Ovary (tissue), 9 donors: ENCODE measurements around the gene NFS1. TPM values are rescaled to one million over a fixed set of nuclear protein-coding genes. Genes with fewer than 3 reads are reported as not detected.

Experiments
- DNase-seq, 5 donors: peaks; one replicate each; pipeline ENCODE4 v3.0.0-alpha.2; 2019 to 2020
- H3K27ac ChIP-seq, 2 donors: fragments of 200-600 bp; one replicate each; pipeline versions ENCODE4 v1.5.1 to v1.8.0; 2019 to 2022
- H3K27me3 ChIP-seq: fragments of 200-600 bp; one replicate; pipeline ENCODE4 v1.8.0; 2022
- H3K36me3 ChIP-seq: fragments of 200-600 bp; sonication (generic); one replicate; pipeline ENCODE4 v1.5.1; 2019
- H3K4me1 ChIP-seq: one replicate; pipeline ENCODE4 v1.8.1; 2013; ENCODE audit warnings: mild to moderate bottlenecking, moderate library complexity; ENCODE audit not compliant: insufficient read depth
- H3K4me3 ChIP-seq: fragments of 200-600 bp; sonication (generic); one replicate; pipeline ENCODE4 v1.5.1; 2017
- H3K9me3 ChIP-seq, 2 donors: fragments of 200-600 bp in 1 of 2; sonication (generic) in 1 of 2; one replicate each; pipeline versions ENCODE4 v1.5.1 to v1.8.1; 2013 to 2019; ENCODE audit warnings: mild to moderate bottlenecking in 1 of 2, moderate library complexity in 1 of 2
- EP300 ChIP-seq: sonication (generic); formaldehyde crosslinking; IDR thresholded peaks from one replicate; pipeline ENCODE4 v1.6.1; 2017; ENCODE audit warnings: antibody characterized with exemption
- POLR2A ChIP-seq: fragments of 450-650 bp; IDR thresholded peaks from one replicate; pipeline ENCODE4 v1.6.1; 2017; ENCODE audit warnings: antibody characterized with exemption, mild to moderate bottlenecking, moderate library complexity
- WGBS, 3 donors: extraction: QIAGEN DNeasy Blood & Tissue Kit in 1 of 3; methylation state at CpG; one replicate each; pipeline versions ENCODE4 v1.1.5 to v1.1.7; 2013 to 2017; 5-methylcytosine and 5-hydroxymethylcytosine counted together
- intact Hi-C, 4 donors: fragments of 100-400 bp; cut with DNase I; formaldehyde crosslinking; loops; one replicate each; pipeline versions ENCODE4 v1.11.0 to v1.15.1; 2022 to 2023
- polyA plus RNA-seq, 2 donors: library from polyadenylated mRNA; stranded (reverse); fragments of 200-250 nt in 1 of 2; fragments of 350-450 nt in 1 of 2; fragmentation: Illumina TruSeq in 1 of 2; extraction: RNeasy Lipid Tissue Mini Kit (QIAGEN cat#74804) in 1 of 2; gene quantifications; one replicate each; pipeline ENCODE4 v1.2.3, GENCODE V29; 2013 to 2014
- total RNA-seq, 7 donors: library from RNA; depleted of rRNA in 2 of 7; stranded (reverse); fragments of >200 nt in 2 of 7; fragmentation: NEBNext Ultra II Directional in 3 of 7; extraction: Animal tissue kit (Norgen Biotek cat#: 25700) in 3 of 7; gene quantifications; one replicate each; pipeline versions ENCODE4 v1.1.0 to v1.2.4, GENCODE V29; 2016 to 2023
- TF ChIP-seq, protein P1 (sequence below), 3 donors: fragments of 450-650 bp in 2 of 3; fragments of 200-600 bp in 1 of 3; IDR thresholded peaks; one replicate each; pipeline versions ENCODE4 v1.5.1 to v1.8.0; 2016 to 2022; ENCODE audit warnings: antibody characterized with exemption in 3 of 3, mild to moderate bottlenecking in 1 of 3
- donor health status: DM: no; HTN: no; CAD: no; lungs with moderate emphysema.
- donor health status: DM: no; HTN: no; CAD: no.
- donor health status: Bipolar disorder and iron deficiency.
- donor health status: DM: yes; HTN: yes; CAD: no.
- donor health status: DM: no; HTN: no; CAD: no.
- donor health status: DM: yes; HTN: yes; CAD: no.

Gene NFS1
- total and polyA plus RNA-seq, 9 donors, result 17.3 to 58.1 (median 29.4) TPM

DNA sequence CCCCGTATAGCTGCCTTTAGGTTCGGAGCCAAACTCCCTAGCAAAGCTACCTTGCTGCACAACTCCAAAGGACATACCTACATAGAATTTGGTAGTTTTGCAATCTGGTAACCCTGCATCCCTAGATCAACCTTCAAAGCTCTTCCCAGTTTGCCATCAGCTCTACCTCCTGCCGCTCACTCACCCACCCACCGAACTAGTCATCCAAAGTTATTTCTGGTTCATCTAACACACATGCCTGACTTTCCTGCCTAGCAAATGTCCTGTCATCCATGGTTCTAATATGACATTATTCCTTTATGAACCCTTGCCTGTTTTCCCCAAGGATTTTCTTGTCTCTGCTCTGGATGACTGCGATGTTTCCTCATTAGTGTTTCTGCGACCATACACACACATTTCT is 61.9 kb downstream of the NFS1 start:
- no peak for TF ChIP-seq EP300
- TF ChIP-seq POLR2A, result no peak
- TF ChIP-seq, protein P1, sequence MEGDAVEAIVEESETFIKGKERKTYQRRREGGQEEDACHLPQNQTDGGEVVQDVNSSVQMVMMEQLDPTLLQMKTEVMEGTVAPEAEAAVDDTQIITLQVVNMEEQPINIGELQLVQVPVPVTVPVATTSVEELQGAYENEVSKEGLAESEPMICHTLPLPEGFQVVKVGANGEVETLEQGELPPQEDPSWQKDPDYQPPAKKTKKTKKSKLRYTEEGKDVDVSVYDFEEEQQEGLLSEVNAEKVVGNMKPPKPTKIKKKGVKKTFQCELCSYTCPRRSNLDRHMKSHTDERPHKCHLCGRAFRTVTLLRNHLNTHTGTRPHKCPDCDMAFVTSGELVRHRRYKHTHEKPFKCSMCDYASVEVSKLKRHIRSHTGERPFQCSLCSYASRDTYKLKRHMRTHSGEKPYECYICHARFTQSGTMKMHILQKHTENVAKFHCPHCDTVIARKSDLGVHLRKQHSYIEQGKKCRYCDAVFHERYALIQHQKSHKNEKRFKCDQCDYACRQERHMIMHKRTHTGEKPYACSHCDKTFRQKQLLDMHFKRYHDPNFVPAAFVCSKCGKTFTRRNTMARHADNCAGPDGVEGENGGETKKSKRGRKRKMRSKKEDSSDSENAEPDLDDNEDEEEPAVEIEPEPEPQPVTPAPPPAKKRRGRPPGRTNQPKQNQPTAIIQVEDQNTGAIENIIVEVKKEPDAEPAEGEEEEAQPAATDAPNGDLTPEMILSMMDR (IDR thresholded peaks at IDR 0.05), result no peak

DNA sequence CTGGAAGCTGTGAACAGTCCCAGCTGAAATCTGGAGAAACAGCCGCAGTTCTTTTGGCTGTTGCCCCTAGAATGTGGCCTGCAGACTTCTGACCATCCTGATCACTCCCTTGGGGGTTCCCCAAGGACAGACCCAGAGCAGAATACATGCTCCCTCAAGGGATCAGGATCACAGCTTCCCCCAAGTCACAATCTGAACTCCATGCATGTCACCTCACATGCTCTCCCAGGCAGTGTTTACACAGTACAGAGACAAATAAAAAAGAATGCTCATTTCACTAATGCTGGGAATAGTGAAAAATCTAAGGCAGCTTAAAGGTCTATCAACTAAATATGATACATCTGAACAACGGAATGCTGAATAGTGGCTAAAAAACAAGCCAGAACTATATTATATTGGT is 63.1 kb downstream of the NFS1 start:
- no peak for TF ChIP-seq EP300
- TF ChIP-seq, protein P1 (IDR thresholded peaks at IDR 0.05), result no peak
- no peak for TF ChIP-seq POLR2A
- H3K27ac ChIP-seq, result no peak overlapping the region
- no peak overlapping the region for H3K4me3 ChIP-seq
- peaks cover 7% of the 10 kb centered on the region for H3K4me1 ChIP-seq
- intact Hi-C loops, result no loop called here
- no peak for DNase-seq
- no peaks in the 10 kb centered on the region for H3K9me3 ChIP-seq
- no peaks in the 10 kb centered on the region for H3K36me3 ChIP-seq
- no peaks in the 10 kb centered on the region for H3K27me3 ChIP-seq
- WGBS, 3 donors, result 34 to 58% (median 35%) methylated on average over 2 of the region's 2 CpGs

More for the DNA sequence above, 61.9 kb downstream of the NFS1 start:
- DNase-seq, result no peak
- intact Hi-C loops, result no loop called here
- Histone ChIP-seq H3K36me3 (no peaks in the 10 kb centered on the region), H3K27ac (no peak overlapping the region), H3K27me3 (no peaks in the 10 kb centered on the region), H3K4me3 (no peak overlapping the region), H3K4me1 (peaks cover 7% of the 10 kb centered on the region), H3K9me3 (no peaks in the 10 kb centered on the region)
- 89 to 91% (median 90%) methylated on average over 6 of the region's 6 CpGs for WGBS, 3 donors

DNA sequence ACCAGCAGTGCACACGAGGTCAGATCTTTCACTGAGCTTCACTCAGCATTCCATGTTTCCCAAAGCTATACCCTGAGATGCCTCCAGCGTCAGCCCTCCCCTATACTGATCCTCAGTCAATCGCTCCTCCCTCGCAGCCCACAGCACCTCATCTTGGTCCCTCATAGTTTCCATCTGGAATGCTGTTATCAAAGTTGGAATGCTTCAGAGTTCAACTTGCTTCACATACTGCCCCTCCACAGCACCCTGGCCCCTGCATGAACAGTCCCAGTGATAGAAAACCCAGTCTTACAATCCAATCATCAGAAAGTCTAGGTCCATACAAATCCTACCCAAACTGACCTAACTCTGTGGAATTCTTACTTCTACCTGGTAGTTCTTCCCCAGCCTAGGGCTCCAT is 63.5 kb downstream of the NFS1 start:
- 19 to 34% (median 21%) methylated on average over 4 of the region's 4 CpGs for WGBS, 3 donors
- DNase-seq, result no peak
- TF ChIP-seq POLR2A (no peak), EP300 (no peak)
- TF ChIP-seq, protein P1 (IDR thresholded peaks at IDR 0.05), result no peak
- H3K9me3 ChIP-seq, result no peaks in the 10 kb centered on the region
- no peaks in the 10 kb centered on the region for H3K36me3 ChIP-seq
- H3K27me3 ChIP-seq, result no peaks in the 10 kb centered on the region
- intact Hi-C loops, result no loop called here
- no peak overlapping the region for H3K27ac ChIP-seq
- no peak overlapping the region for H3K4me3 ChIP-seq
- H3K4me1 ChIP-seq, result peaks cover 7% of the 10 kb centered on the region

DNA sequence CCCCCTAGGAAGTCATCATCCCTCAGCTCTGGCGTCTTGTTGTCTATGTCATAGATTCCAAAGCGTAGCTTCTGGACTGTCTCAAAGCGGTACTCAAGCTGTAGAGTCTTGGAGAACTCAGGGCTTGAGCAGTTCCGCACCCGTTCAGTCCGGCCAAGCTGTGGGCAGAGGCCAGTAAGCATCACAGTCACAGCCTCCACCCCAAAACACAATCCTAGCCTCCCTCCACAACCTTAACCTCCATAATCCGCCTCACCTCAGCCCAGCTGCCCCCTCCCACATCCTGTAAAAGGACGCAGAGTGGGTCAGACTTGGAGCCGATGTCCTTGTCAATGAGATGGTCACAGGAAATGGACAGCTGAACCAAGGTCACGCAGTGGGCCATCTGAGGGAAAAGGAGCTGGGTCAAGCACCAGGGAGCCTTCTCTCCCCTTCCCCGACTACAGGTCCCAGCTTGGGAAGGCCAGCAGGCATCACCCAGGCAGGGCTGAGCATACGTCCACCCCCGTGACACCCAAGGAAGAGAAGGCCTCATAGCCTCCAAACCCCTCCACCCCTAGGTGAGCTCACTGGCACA is 66.5 kb downstream of the NFS1 start:
- Histone ChIP-seq H3K27ac (no peak overlapping the region), H3K9me3 (no peaks in the 10 kb centered on the region), H3K27me3 (no peaks in the 10 kb centered on the region), H3K4me1 (peaks cover 7% of the 10 kb centered on the region), H3K36me3 (no peaks in the 10 kb centered on the region), H3K4me3 (no peak overlapping the region)
- no peak for DNase-seq
- WGBS, 3 donors, result 94 to 96% (median 94%) methylated on average over 13 of the region's 13 CpGs
- TF ChIP-seq, protein P1 (IDR thresholded peaks at IDR 0.05), result no peak
- TF ChIP-seq POLR2A, result no peak
- intact Hi-C loops, result no loop called here
